ENCODE data around the gene DEFB114.

GRCh38 chr6:49915035-49915434 is 48.9 kb downstream of the DEFB114 start:
- TF ChIP-seq CTCF (IDR thresholded peaks at IDR 0.05; ENCODE audit: low read depth, low read length, poor library complexity, severe bottlenecking) = no peak
- no peak for TF ChIP-seq EZH2phosphoT487 (IDR thresholded peaks at IDR 0.05; ENCODE audit: borderline replicate concordance, low read length)
